ENCODE results near the gene OR10X1.

DNA sequence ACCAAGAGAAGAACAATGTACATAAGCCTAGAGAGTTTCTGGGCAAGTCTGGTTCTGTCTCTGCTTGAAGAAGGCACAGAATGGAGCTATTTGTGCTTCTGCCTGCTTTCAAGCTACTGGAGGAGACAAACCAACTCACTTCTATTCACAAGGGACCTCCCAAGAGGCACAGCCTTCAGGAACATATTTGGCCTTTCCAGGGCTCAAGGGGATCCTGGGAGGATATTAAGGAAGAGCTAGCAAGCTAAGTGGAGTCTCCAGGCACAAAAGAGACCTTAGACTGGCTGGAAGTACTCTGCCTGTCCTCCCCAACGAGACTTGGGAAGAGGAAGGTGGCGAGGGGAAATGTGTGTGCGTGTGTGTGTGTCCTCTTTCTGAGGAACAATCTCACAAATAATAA is 25.3 kb downstream of the OR10X1 start, which contains the start of gene OR6Y1:
- no peak for TF ChIP-seq POLR2A (IDR thresholded peaks at IDR 0.05)
- TF ChIP-seq, protein P1, sequence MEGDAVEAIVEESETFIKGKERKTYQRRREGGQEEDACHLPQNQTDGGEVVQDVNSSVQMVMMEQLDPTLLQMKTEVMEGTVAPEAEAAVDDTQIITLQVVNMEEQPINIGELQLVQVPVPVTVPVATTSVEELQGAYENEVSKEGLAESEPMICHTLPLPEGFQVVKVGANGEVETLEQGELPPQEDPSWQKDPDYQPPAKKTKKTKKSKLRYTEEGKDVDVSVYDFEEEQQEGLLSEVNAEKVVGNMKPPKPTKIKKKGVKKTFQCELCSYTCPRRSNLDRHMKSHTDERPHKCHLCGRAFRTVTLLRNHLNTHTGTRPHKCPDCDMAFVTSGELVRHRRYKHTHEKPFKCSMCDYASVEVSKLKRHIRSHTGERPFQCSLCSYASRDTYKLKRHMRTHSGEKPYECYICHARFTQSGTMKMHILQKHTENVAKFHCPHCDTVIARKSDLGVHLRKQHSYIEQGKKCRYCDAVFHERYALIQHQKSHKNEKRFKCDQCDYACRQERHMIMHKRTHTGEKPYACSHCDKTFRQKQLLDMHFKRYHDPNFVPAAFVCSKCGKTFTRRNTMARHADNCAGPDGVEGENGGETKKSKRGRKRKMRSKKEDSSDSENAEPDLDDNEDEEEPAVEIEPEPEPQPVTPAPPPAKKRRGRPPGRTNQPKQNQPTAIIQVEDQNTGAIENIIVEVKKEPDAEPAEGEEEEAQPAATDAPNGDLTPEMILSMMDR (IDR thresholded peaks at IDR 0.05) = no peak

All from tibial nerve (tissue), 3 donors.